Fibroblast of skin of right quadriceps (primary cell): ENCODE results near the gene IL17A.
"Not testable (repeated sequence)": the region's sequence is repeated elsewhere in the genome, so short reads cannot be mapped to it uniquely, and the experiment has no call there.

Experiments
- DNase-seq: peaks from one replicate; pipeline ENCODE4 v3.0.0-alpha.2; 2013

The IL17A gene

GRCh38 chr6:52164319-52165094 is 21.7 kb upstream of the IL17A start:
- DNase-seq: no peak

- DNase-seq: no peak
Observed at GRCh38 chr6:52167267-52167666, 18.9 kb upstream of the IL17A start.

GRCh38 chr6:52168351-52168750 is 17.8 kb upstream of the IL17A start:
- DNase-seq: not testable (repeated sequence)

- DNase-seq: no peak
Observed at GRCh38 chr6:52174118-52174517, 12.1 kb upstream of the IL17A start.

- no peak for DNase-seq
Observed at GRCh38 chr6:52176550-52176949, 9.6 kb upstream of the IL17A start.

- DNase-seq: no peak
Observed at GRCh38 chr6:52177961-52178360, 8.2 kb upstream of the IL17A start.

- DNase-seq: no peak
Observed at GRCh38 chr6:52180787-52181558, 5.2 kb upstream of the IL17A start.

GRCh38 chr6:52183131-52183713 is 3.0 kb upstream of the IL17A start:
- DNase-seq: no peak

GRCh38 chr6:52186480-52186879 is 305 bp downstream of the IL17A start:
- no peak for DNase-seq

- no peak for DNase-seq
Observed at GRCh38 chr6:52187098-52187497, 923 bp downstream of the IL17A start.

GRCh38 chr6:52189974-52190373 is 3.8 kb downstream of the IL17A start:
- DNase-seq: no peak

GRCh38 chr6:52190409-52190808 is 4.2 kb downstream of the IL17A start:
- DNase-seq: no peak

- no peak for DNase-seq
Observed at GRCh38 chr6:52191824-52192223, 5.6 kb downstream of the IL17A start.

- DNase-seq: no peak
Observed at GRCh38 chr6:52195886-52196285, 9.7 kb downstream of the IL17A start.

- DNase-seq: not testable (repeated sequence)
Observed at GRCh38 chr6:52200088-52200487, 13.9 kb downstream of the IL17A start.

- DNase-seq: no peak
Observed at GRCh38 chr6:52201046-52201445, 14.9 kb downstream of the IL17A start.

- no peak for DNase-seq
Observed at GRCh38 chr6:52201493-52201892, 15.3 kb downstream of the IL17A start.

- DNase-seq: no peak
Observed at GRCh38 chr6:52207066-52207465, 20.9 kb downstream of the IL17A start.

GRCh38 chr6:52208612-52209011 is 22.4 kb downstream of the IL17A start:
- no peak for DNase-seq

- no peak for DNase-seq
Observed at GRCh38 chr6:52209770-52210169, 23.6 kb downstream of the IL17A start.

GRCh38 chr6:52210227-52210626 is 24.1 kb downstream of the IL17A start:
- DNase-seq: no peak

- no peak for DNase-seq
Observed at GRCh38 chr6:52213127-52213526, 27.0 kb downstream of the IL17A start.

- no peak for DNase-seq
Observed at GRCh38 chr6:52215787-52216186, 29.6 kb downstream of the IL17A start.
